Calu3 (cell line): ENCODE results near the gene PITPNM2. TPM values are rescaled to one million over a fixed set of nuclear protein-coding genes. Genes with fewer than 3 reads are reported as not detected.

Source experiments
- BruUV-seq: library from RNA; stranded (reverse); fragments of 400-500 nt; replicated peaks from 2 replicates; lab custom pipeline; 2021; lab: Mats Ljungman, UMichigan
- CTCF ChIA-PET: fragments of 300-600 bp; sonication (Branson Sonifier 250); formaldehyde crosslinking; loops from one replicate; lab custom pipeline; 2022; ENCODE audit warnings: antibody characterized with exemption; lab: Charles Lee
- DNase-seq: peaks from one replicate; pipeline ENCODE4 v3.0.0; 2022
- H3K27ac Mint-ChIP-seq: one replicate; pipeline ENCODE4 v1.8.0; 2022; ENCODE audit warnings: mixed read lengths; ENCODE audit not compliant: unreplicated experiment
- H3K27me3 Mint-ChIP-seq: one replicate; pipeline ENCODE4 v1.8.0; 2022; ENCODE audit warnings: mixed read lengths; ENCODE audit not compliant: unreplicated experiment
- H3K36me3 Mint-ChIP-seq: one replicate; pipeline ENCODE4 v1.8.0; 2022; ENCODE audit warnings: mild to moderate bottlenecking, moderate library complexity, mixed read lengths; ENCODE audit not compliant: insufficient read depth, unreplicated experiment
- H3K4me1 Mint-ChIP-seq: one replicate; pipeline ENCODE4 v1.8.0; 2022; ENCODE audit warnings: mild to moderate bottlenecking, low read depth, mixed read lengths; ENCODE audit not compliant: unreplicated experiment
- H3K4me3 Mint-ChIP-seq: one replicate; pipeline ENCODE4 v1.8.0; 2022; ENCODE audit warnings: mild to moderate bottlenecking, low read depth, moderate library complexity, mixed read lengths; ENCODE audit not compliant: unreplicated experiment
- H3K9me3 Mint-ChIP-seq: one replicate; pipeline ENCODE4 v1.8.0; 2022; ENCODE audit warnings: low read depth, mixed read lengths; ENCODE audit not compliant: unreplicated experiment
- intact Hi-C: fragments of 100-400 bp; cut with micrococcal nuclease; formaldehyde crosslinking; loops from one replicate; pipeline ENCODE4 v1.10.0; 2022; ENCODE audit not compliant: unreplicated experiment
- total RNA-seq: library from RNA; stranded (reverse); gene quantifications from 2 replicates; pipeline ENCODE4 v1.2.3, GENCODE V29; 2022
- TF ChIP-seq, protein P1 (sequence below): fragments of 200-600 bp; IDR thresholded peaks from one replicate; pipeline ENCODE4 v1.8.0; 2022; ENCODE audit warnings: antibody characterized with exemption; ENCODE audit not compliant: unreplicated experiment

Gene PITPNM2
- total RNA-seq, 1 experiment from 2014 or later = 8.4 TPM

DNA sequence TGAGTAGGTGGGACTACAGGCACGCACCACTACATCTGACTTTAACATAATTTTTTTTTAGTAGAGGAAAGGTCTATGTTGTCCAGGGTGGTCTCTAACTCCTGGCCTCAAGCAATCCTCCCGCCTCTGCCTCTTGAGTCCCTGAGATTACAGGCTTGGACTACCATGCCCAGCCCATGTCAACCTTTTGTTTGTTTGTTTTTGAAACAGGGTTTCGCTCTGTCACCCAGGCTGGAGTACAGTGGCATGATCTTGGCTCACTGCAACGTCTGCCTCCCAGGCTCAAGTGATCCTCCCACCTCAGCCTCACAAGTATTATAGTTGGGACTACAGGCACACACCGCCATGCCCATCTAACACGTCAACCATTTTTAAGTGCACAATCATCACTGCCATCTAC, 29.2 kb downstream of the PITPNM2 start:
- Mint-ChIP-seq H3K4me1 (peaks cover 9% of the 10 kb centered on the region), H3K27me3 (no peaks in the 10 kb centered on the region), H3K4me3 (no peak overlapping the region), H3K36me3 (no peaks in the 10 kb centered on the region), H3K9me3 (no peaks in the 10 kb centered on the region), H3K27ac (no peak overlapping the region)
- no TSS peak for BruUV-seq
- TF ChIP-seq, protein P1, sequence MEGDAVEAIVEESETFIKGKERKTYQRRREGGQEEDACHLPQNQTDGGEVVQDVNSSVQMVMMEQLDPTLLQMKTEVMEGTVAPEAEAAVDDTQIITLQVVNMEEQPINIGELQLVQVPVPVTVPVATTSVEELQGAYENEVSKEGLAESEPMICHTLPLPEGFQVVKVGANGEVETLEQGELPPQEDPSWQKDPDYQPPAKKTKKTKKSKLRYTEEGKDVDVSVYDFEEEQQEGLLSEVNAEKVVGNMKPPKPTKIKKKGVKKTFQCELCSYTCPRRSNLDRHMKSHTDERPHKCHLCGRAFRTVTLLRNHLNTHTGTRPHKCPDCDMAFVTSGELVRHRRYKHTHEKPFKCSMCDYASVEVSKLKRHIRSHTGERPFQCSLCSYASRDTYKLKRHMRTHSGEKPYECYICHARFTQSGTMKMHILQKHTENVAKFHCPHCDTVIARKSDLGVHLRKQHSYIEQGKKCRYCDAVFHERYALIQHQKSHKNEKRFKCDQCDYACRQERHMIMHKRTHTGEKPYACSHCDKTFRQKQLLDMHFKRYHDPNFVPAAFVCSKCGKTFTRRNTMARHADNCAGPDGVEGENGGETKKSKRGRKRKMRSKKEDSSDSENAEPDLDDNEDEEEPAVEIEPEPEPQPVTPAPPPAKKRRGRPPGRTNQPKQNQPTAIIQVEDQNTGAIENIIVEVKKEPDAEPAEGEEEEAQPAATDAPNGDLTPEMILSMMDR = no peak
- CTCF ChIA-PET = interaction anchor here (0.6 kb wide), 1 partner anchor 90 kb away, joined by 3 read pairs; no protein-coding TSS in a partner anchor
- intact Hi-C loops = no loop called here
- DNase-seq = no peak

DNA sequence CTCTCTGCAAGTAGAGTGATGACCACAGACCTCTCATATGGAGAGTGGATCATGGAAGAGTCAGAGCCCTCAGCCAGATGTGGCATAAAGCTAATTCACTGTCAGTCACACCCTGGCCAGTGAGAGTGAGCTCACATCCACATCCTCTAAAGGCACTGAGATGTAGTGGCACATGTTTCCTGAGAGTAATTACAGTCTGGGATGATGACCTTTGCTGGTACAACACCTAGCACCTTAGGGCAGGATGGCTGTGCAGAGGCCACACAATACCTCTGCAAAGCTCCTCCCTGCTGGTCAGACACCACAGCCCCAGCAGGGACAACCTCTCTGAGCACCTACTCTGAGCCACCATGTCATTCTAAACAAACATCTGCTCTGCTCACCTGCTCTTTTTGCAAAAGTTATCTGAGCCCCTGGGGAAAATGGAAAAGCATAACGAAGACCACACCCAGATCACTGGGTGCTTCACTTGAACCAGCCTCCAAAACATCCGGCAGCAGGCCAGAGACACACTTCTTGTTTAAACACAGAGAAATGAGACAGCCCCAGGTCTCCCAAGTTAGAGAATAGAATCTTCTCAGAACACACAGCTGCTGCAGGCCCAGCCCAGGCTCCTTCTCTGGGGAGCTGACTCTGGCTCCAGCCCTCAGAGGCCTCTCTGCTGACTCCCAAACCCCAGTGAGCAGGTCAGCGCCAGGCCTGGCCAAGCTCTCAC, 30.3 kb downstream of the PITPNM2 start:
- no TSS peak for BruUV-seq
- no peak for DNase-seq

DNA sequence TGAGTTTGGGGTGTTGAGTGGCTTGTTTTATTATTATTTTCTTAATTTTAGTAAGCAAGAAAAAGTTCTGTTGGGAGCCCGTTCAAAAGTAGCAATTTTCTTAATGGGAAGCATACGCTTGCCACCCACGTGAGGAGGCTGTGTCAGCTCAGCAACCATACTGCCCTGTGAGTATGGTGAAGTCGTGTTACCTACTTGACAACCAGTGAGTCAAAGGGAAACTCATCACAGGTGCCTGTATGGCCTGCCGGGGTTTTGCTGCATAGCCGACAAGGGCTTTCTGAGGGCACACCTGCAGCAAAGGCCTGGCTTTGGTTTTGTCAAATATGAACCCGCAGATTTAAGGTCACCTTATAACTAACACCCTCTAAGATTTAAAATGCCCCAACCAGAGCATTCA, 31.1 kb downstream of the PITPNM2 start:
- no peaks in the 10 kb centered on the region for H3K36me3 Mint-ChIP-seq
- TF ChIP-seq, protein P1 = no peak
- H3K27me3 Mint-ChIP-seq = no peaks in the 10 kb centered on the region
- no peak overlapping the region for H3K4me3 Mint-ChIP-seq
- BruUV-seq = no TSS peak
- H3K27ac Mint-ChIP-seq = no peak overlapping the region
- CTCF ChIA-PET = interaction anchor here (0.6 kb wide), 1 partner anchor 50 kb away, joined by 4 read pairs; no protein-coding TSS in a partner anchor
- no peaks in the 10 kb centered on the region for H3K9me3 Mint-ChIP-seq
- H3K4me1 Mint-ChIP-seq = no peaks in the 10 kb centered on the region
- DNase-seq = no peak
- intact Hi-C loops = no loop called here

More for the DNA sequence above, 30.3 kb downstream of the PITPNM2 start:
- Mint-ChIP-seq H3K4me3 (no peak overlapping the region), H3K27me3 (no peaks in the 10 kb centered on the region), H3K9me3 (no peaks in the 10 kb centered on the region), H3K27ac (no peak overlapping the region), H3K36me3 (no peaks in the 10 kb centered on the region), H3K4me1 (no peaks in the 10 kb centered on the region)
- intact Hi-C loops = no loop called here
- TF ChIP-seq, protein P1 = no peak
- CTCF ChIA-PET = no interaction called here

DNA sequence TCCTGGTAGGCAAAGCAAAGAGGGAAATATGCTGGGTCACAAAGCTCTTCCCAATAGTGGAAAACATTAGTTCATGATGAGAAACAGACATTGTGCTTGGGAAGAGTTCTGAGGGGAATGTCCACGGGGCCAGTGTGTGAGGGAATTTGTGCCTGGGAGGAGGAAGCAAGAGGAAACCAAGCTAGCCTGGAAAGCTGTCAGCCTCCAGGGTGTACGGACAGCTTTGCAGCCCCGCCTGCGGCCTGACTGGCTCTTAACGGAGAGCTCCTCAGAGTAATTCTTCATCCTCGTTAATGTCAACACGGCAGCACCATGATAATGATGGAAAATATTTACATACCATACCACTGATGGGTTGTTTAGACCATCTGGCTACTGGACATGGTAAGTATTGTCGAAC, 32.4 kb downstream of the PITPNM2 start:
- Mint-ChIP-seq H3K4me3 (no peak overlapping the region), H3K9me3 (no peaks in the 10 kb centered on the region), H3K36me3 (no peaks in the 10 kb centered on the region), H3K27ac (no peak overlapping the region), H3K4me1 (no peaks in the 10 kb centered on the region), H3K27me3 (no peaks in the 10 kb centered on the region)
- CTCF ChIA-PET = interaction anchor here (0.7 kb wide), 1 partner anchor 553 kb away, joined by 7 read pairs; no protein-coding TSS in a partner anchor
- no peak for DNase-seq
- TF ChIP-seq, protein P1 = no peak
- intact Hi-C loops = no loop called here
- BruUV-seq = no TSS peak
